ENCODE results near the gene PPP1R15A.

DNA sequence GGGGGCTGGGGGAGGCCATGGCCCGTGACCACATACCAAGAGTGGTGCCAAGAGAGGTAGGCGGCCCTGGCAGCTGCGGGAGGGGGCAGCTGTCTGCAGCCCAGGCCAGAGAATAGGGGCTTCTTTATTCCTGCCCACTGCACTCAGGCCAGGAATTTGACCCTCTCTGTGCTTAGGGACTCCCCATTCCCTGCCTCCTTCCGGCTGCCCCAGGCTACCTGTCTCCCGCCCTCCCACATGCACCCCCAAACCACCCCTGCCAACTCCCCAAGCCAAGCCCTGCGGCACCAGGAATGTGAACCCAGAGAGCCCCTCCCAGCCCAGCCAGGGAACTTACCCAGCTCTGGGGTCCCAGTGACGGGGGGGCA lies 4.5 kb upstream of the PPP1R15A start:
- TF ChIP-seq CTCF (IDR thresholded peaks at IDR 0.05) (no peak), EP300 (IDR thresholded peaks at IDR 0.05) (no peak), POLR2AphosphoS5 (IDR thresholded peaks at IDR 0.05) (no peak)

All from suprapubic skin (tissue), 4 donors.